OCI-LY7 (cell line): ENCODE data around the gene THRB.
"Not testable (repeated sequence)": the region's sequence is repeated elsewhere in the genome, so short reads cannot be mapped to it uniquely, and the experiment has no call there.

Experiments used
- EZH2phosphoT487 ChIP-seq: fragments of 200-600 bp; sonication (generic); IDR thresholded peaks from 2 replicates; pipeline ENCODE4 v1.6.1; 2018; ENCODE audit warnings: low read depth, borderline replicate concordance, mild to moderate bottlenecking, mixed run types, antibody characterized with exemption, low read length, moderate library complexity, mixed read lengths
- TF ChIP-seq, protein P1 (sequence below): fragments of 200-600 bp; sonication (generic); conservative IDR thresholded peaks from 2 replicates; pipeline ENCODE4 v1.5.1; 2014; ENCODE audit warnings: mild to moderate bottlenecking, antibody characterized with exemption, low read length, moderate library complexity, mixed read lengths

GRCh38 chr3:24094818-24095217 lies 399.8 kb downstream of the THRB start:
- TF ChIP-seq, protein P1, sequence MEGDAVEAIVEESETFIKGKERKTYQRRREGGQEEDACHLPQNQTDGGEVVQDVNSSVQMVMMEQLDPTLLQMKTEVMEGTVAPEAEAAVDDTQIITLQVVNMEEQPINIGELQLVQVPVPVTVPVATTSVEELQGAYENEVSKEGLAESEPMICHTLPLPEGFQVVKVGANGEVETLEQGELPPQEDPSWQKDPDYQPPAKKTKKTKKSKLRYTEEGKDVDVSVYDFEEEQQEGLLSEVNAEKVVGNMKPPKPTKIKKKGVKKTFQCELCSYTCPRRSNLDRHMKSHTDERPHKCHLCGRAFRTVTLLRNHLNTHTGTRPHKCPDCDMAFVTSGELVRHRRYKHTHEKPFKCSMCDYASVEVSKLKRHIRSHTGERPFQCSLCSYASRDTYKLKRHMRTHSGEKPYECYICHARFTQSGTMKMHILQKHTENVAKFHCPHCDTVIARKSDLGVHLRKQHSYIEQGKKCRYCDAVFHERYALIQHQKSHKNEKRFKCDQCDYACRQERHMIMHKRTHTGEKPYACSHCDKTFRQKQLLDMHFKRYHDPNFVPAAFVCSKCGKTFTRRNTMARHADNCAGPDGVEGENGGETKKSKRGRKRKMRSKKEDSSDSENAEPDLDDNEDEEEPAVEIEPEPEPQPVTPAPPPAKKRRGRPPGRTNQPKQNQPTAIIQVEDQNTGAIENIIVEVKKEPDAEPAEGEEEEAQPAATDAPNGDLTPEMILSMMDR = not testable (repeated sequence)
- not testable (repeated sequence) for TF ChIP-seq EZH2phosphoT487
